ENCODE results near the gene STK38L.

STK38L gene

DNA sequence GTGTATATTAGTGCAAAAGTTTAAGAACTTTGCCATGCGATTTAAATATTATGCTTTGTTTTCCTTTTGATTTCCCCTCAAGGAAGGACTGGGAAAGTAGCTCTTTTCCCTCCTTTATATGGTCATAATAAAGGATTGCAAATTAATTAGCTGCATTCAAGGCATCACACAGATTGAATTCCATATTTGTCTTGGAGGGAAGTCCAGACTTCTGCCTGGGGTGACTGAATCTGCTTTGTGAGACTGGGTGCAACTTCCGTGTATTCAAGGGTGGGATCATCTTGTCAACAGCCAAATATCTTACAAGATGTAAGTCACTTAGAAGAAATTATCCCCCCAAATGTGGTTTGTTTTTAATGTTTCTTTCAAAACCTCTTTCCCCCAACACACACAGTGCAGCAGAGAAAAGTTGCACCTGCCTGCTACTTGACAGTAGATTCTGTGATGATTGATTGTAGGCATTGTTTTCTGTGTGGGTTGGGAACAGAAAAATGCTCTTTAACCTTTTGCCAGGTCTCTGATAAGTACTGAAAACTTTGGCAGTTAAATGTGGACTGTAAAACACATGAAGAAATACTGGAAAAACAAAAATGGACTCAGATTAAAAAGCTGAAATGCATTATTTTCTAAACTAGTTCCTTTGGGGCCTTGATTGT lies 28.4 kb downstream of the STK38L start:
- H3K9me3 ChIP-seq, result no peaks in the 10 kb centered on the region
- H3K4me1 ChIP-seq (ENCODE audit: control insufficient read depth in 1 of 2, insufficient read depth in 1 of 2, low read depth in 1 of 2, low read length in 1 of 2), result no peaks in the 10 kb centered on the region
- no peaks in the 10 kb centered on the region for H3K27me3 ChIP-seq
- TF ChIP-seq CTCF (IDR thresholded peaks at IDR 0.05), result no peak
- no peak overlapping the region for H3K4me3 ChIP-seq (ENCODE audit: low read depth in 1 of 2, low read length in 1 of 2)
- H3K36me3 ChIP-seq, result no peaks in the 10 kb centered on the region
- H3K27ac ChIP-seq, result peak overlapping the region; percentile 45

- Histone ChIP-seq H3K4me1 (ENCODE audit: control insufficient read depth in 1 of 2, insufficient read depth in 1 of 2, low read depth in 1 of 2, low read length in 1 of 2) (no peaks in the 10 kb centered on the region), H3K9me3 (no peaks in the 10 kb centered on the region), H3K4me3 (ENCODE audit: low read depth in 1 of 2, low read length in 1 of 2) (no peak overlapping the region), H3K27me3 (no peaks in the 10 kb centered on the region), H3K27ac (no peak overlapping the region), H3K36me3 (no peaks in the 10 kb centered on the region)
- TF ChIP-seq CTCF (IDR thresholded peaks at IDR 0.05), result no peak
Measured at GRCh38 chr12:27273114-27273513, 29.0 kb downstream of the STK38L start.

DNA sequence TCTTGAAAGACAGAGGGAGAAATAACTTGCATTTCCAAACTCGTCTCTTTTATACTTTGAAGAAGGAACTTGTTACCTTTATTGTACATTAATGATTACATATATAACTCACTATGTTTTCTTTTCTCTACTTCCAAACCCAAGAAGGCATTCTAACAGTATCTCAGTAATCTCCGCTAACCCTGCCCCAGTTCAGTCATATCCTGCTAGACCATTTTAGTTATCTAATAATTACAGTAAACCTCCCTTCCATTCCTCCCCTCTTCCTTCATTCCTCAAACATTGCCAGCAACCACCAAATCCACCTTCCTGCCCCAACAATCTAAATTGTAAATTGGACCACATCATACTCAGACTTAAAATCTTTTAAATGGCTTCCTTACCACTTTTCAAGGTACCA lies 30.6 kb downstream of the STK38L start:
- Histone ChIP-seq H3K4me3 (ENCODE audit: low read depth in 1 of 2, low read length in 1 of 2) (no peak overlapping the region), H3K27ac (no peak overlapping the region), H3K4me1 (ENCODE audit: control insufficient read depth in 1 of 2, insufficient read depth in 1 of 2, low read depth in 1 of 2, low read length in 1 of 2) (peaks cover under 1 to 1% of the 10 kb centered on the region in 2 experiments), H3K36me3 (no peaks in the 10 kb centered on the region), H3K9me3 (no peaks in the 10 kb centered on the region), H3K27me3 (no peaks in the 10 kb centered on the region)
- no peak for TF ChIP-seq CTCF (IDR thresholded peaks at IDR 0.05)

GRCh38 chr12:27276275-27276674 lies 32.2 kb downstream of the STK38L start:
- TF ChIP-seq CTCF (IDR thresholded peaks at IDR 0.05), result no peak
- H3K4me3 ChIP-seq (ENCODE audit: low read depth in 1 of 2, low read length in 1 of 2), result no peak overlapping the region
- no peak overlapping the region for H3K27ac ChIP-seq
- H3K27me3 ChIP-seq, result no peaks in the 10 kb centered on the region
- H3K36me3 ChIP-seq, result no peaks in the 10 kb centered on the region
- H3K4me1 ChIP-seq (ENCODE audit: control insufficient read depth in 1 of 2, insufficient read depth in 1 of 2, low read depth in 1 of 2, low read length in 1 of 2), result peaks cover 5 to 8% of the 10 kb centered on the region in 2 experiments
- H3K9me3 ChIP-seq, result no peaks in the 10 kb centered on the region

DNA sequence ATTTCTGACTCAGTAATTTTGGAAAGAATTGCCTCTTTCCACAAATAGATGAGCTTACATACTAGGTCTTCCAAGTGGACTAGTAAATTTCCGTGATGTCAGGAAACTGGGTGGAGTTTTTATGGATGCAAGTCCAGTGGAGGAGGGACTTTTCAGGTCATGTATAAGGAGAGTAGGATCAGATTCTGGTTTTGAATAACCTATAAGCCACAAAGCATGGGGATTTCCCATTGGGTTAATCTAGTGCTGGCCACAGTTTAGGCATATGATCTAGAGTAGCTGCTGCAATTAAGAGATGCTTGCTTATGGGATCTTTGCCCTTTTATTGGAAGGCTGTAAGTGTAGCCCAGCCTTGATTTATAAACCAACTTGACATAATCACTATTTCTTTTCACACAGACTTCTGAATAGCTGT lies 33.8 kb downstream of the STK38L start:
- Histone ChIP-seq H3K9me3 (no peaks in the 10 kb centered on the region), H3K36me3 (peaks cover under 1% of the 10 kb centered on the region), H3K4me1 (ENCODE audit: control insufficient read depth in 1 of 2, insufficient read depth in 1 of 2, low read depth in 1 of 2, low read length in 1 of 2) (peaks cover 5 to 8% of the 10 kb centered on the region in 2 experiments), H3K27me3 (no peaks in the 10 kb centered on the region), H3K4me3 (ENCODE audit: low read depth in 1 of 2, low read length in 1 of 2) (no peak overlapping the region), H3K27ac (no peak overlapping the region)
- no peak for TF ChIP-seq CTCF (IDR thresholded peaks at IDR 0.05)

Measured in neutrophil (primary cell).